ENCODE data around the gene ZNF837.

ZNF837 gene

DNA sequence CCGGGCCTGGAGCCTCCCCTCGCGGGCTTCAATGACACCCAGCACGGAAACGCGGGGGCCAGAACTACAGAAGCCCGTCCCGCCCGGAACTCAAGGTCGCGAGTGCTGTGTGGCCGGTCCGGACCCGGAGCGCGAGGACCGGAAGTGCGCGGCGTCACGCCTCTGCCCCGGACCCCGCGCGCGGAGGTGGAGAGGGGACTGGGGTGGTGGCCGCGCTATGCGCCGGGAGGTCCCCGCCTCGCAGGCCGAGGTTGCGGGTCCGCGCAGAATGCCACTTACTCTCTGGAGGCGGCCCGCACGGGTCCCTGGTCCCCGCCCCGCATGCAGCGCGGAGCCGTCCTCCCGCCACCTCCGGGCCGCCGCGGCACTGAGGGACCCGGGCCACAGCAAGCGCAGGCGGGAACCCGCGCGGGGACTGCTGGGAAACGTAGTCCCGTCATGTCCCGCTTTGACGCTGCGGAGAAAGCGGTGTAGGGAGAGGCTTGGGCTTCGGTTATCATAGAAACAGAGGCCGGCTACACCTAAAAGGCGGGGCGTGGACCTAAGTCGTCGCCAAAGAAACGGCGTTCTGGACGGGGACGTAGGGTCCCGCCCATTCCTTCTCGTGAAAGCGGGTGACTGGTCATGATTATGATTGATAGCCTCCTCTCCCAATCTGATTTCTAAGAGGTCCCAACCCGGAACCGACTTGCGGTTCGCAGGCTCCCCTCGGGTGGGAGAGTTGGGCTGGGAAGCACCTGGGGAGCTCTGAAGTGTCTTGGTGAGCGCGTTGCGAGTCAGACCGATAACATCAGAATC is at the start of gene ZNF837:
Gene ZNF837, minus strand, starts transcription at position 369 of the 798 bp plus-strand sequence. CDS start 11,698 bp downstream, outside the sequence.
- Histone ChIP-seq H3K9me3 (ENCODE audit: severe bottlenecking) (no peaks in the 10 kb centered on the region), H3K27me3 (ENCODE audit: insufficient read depth, poor library complexity, severe bottlenecking) (no peaks in the 10 kb centered on the region), H3K27ac (ENCODE audit: poor library complexity, severe bottlenecking) (peak within 1 kb of the TSS; percentile 42), H3K36me3 (ENCODE audit: low read depth) (no peaks in the 10 kb centered on the region), H3K4me3 (ENCODE audit: severe bottlenecking) (peak within 1 kb of the TSS; percentile 68), H3K4me1 (ENCODE audit: insufficient read depth, poor library complexity, severe bottlenecking) (no peaks in the 10 kb centered on the region)
- DNase-seq (ENCODE audit: low spot score) (peak; percentile 100), ATAC-seq (ENCODE audit: low read depth) (peak; percentile 86)
- TF ChIP-seq, protein P1, sequence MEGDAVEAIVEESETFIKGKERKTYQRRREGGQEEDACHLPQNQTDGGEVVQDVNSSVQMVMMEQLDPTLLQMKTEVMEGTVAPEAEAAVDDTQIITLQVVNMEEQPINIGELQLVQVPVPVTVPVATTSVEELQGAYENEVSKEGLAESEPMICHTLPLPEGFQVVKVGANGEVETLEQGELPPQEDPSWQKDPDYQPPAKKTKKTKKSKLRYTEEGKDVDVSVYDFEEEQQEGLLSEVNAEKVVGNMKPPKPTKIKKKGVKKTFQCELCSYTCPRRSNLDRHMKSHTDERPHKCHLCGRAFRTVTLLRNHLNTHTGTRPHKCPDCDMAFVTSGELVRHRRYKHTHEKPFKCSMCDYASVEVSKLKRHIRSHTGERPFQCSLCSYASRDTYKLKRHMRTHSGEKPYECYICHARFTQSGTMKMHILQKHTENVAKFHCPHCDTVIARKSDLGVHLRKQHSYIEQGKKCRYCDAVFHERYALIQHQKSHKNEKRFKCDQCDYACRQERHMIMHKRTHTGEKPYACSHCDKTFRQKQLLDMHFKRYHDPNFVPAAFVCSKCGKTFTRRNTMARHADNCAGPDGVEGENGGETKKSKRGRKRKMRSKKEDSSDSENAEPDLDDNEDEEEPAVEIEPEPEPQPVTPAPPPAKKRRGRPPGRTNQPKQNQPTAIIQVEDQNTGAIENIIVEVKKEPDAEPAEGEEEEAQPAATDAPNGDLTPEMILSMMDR (IDR thresholded peaks at IDR 0.05; ENCODE audit: poor library complexity, severe bottlenecking): no peak

DNA sequence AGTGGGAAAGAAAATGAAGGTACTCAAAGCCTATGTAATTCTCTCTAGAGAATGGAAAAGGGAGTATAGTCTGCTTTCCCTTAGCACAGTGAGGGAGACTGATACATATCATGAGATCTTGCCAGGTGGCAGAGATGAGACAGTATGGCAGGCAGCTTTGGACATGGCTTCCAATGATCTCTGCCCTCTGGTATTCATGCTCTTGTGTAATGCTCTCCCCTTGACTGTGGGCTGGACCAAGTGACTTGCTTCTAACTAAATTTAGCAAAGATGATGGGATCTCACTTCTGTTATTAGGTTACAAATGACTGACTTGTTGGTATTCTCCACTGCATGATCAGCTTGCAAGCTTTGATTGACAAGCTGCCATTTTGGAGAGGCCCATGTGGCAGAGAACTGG is 48.9 kb upstream of the ZNF837 start:
- no peak for DNase-seq (ENCODE audit: low spot score)
- ATAC-seq (ENCODE audit: low read depth): no peak
- H3K9me3 ChIP-seq (ENCODE audit: severe bottlenecking): peaks cover 67% of the 10 kb centered on the region
- H3K27me3 ChIP-seq (ENCODE audit: insufficient read depth, poor library complexity, severe bottlenecking): no peaks in the 10 kb centered on the region
- no peak overlapping the region for H3K4me3 ChIP-seq (ENCODE audit: severe bottlenecking)
- no peak overlapping the region for H3K27ac ChIP-seq (ENCODE audit: poor library complexity, severe bottlenecking)
- peaks cover 8% of the 10 kb centered on the region for H3K4me1 ChIP-seq (ENCODE audit: insufficient read depth, poor library complexity, severe bottlenecking)
- H3K36me3 ChIP-seq (ENCODE audit: low read depth): peaks cover 27% of the 10 kb centered on the region
- TF ChIP-seq, protein P1 (IDR thresholded peaks at IDR 0.05; ENCODE audit: poor library complexity, severe bottlenecking): no peak

DNA sequence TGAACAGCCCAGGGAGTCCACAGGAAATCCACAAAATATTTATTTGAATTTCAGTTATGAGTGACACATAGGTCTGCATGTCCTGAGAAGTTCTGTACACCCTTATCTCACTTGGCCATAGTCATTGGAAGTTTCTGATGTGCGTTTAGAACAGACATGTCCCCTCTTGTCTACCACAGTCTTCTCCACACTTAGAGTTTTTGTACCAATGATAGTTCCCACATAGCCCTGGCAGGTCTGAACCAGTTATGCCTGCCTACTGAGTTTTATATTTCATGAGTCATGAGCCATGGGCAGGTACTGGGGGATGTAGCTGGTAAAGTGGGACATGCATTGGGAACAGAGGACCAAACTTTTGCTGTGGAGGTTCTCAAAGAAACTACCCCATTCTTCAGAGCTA is 47.8 kb upstream of the ZNF837 start:
- Histone ChIP-seq H3K9me3 (ENCODE audit: severe bottlenecking) (peaks cover 56% of the 10 kb centered on the region), H3K4me1 (ENCODE audit: insufficient read depth, poor library complexity, severe bottlenecking) (peaks cover 8% of the 10 kb centered on the region), H3K27me3 (ENCODE audit: insufficient read depth, poor library complexity, severe bottlenecking) (no peaks in the 10 kb centered on the region), H3K36me3 (ENCODE audit: low read depth) (peaks cover 15% of the 10 kb centered on the region), H3K27ac (ENCODE audit: poor library complexity, severe bottlenecking) (peak overlapping the region; percentile 47), H3K4me3 (ENCODE audit: severe bottlenecking) (no peak overlapping the region)
- DNase-seq (ENCODE audit: low spot score) (no peak), ATAC-seq (ENCODE audit: low read depth) (peak; percentile 71)
- TF ChIP-seq, protein P1 (IDR thresholded peaks at IDR 0.05; ENCODE audit: poor library complexity, severe bottlenecking): no peak

DNA sequence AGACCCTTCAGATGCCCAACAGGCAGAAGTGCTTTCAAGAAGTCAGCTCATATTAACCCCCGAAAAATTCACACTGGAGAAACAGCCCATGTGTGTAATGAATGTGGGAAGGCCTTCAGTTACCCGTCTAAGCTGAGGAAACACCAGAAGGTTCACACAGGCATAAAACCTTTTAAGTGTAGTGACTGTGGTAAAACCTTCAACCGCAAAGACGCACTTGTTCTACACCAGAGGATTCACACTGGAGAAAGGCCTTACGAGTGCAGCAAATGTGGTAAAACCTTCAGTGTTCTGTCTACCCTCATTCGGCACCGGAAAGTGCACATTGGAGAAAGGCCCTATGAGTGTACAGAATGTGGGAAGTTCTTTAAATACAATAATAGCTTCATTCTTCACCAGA is 36.2 kb upstream of the ZNF837 start:
- Histone ChIP-seq H3K36me3 (ENCODE audit: low read depth) (peaks cover 55% of the 10 kb centered on the region), H3K9me3 (ENCODE audit: severe bottlenecking) (no peaks in the 10 kb centered on the region), H3K27ac (ENCODE audit: poor library complexity, severe bottlenecking) (no peak overlapping the region), H3K4me3 (ENCODE audit: severe bottlenecking) (no peak overlapping the region), H3K4me1 (ENCODE audit: insufficient read depth, poor library complexity, severe bottlenecking) (no peaks in the 10 kb centered on the region), H3K27me3 (ENCODE audit: insufficient read depth, poor library complexity, severe bottlenecking) (no peaks in the 10 kb centered on the region)
- TF ChIP-seq, protein P1 (IDR thresholded peaks at IDR 0.05; ENCODE audit: poor library complexity, severe bottlenecking): no peak
- ATAC-seq (ENCODE audit: low read depth) (no peak), DNase-seq (ENCODE audit: low spot score) (no peak)

DNA sequence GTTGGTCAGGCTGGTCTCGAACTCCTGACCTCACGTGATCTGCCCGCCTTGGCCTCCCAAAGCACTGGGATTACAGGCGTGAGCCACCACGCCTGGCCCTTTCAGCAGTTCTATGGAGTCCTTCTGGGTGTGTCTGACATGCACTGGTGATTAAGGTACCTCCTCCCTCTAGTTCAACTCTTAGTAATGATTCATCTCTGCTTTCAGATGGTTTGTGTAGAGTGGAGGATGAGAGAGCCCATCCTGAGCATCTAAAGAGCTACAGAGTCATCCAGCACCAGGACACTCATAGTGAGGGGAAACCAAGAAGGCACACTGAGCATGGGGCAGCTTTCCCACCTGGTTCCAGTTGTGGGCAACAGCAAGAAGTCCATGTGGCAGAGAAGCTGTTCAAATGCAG is 35.8 kb upstream of the ZNF837 start:
- no peak overlapping the region for H3K27ac ChIP-seq (ENCODE audit: poor library complexity, severe bottlenecking)
- ATAC-seq (ENCODE audit: low read depth): no peak
- H3K36me3 ChIP-seq (ENCODE audit: low read depth): peaks cover 55% of the 10 kb centered on the region

More for the DNA sequence above, 35.8 kb upstream of the ZNF837 start:
- no peaks in the 10 kb centered on the region for H3K9me3 ChIP-seq (ENCODE audit: severe bottlenecking)
- DNase-seq (ENCODE audit: low spot score): no peak
- H3K27me3 ChIP-seq (ENCODE audit: insufficient read depth, poor library complexity, severe bottlenecking): no peaks in the 10 kb centered on the region
- H3K4me3 ChIP-seq (ENCODE audit: severe bottlenecking): no peak overlapping the region
- TF ChIP-seq, protein P1 (IDR thresholded peaks at IDR 0.05; ENCODE audit: poor library complexity, severe bottlenecking): no peak
- H3K4me1 ChIP-seq (ENCODE audit: insufficient read depth, poor library complexity, severe bottlenecking): no peaks in the 10 kb centered on the region

Measured in RWPE2 (cell line).